Measurements from ENCODE around the gene SLC66A1.

GRCh38 chr1:19330449-19331135 lies 18.5 kb downstream of the SLC66A1 start:
- TF ChIP-seq CTCF (IDR thresholded peaks at IDR 0.05) (no peak), POLR2A (IDR thresholded peaks at IDR 0.05) (no peak)
